G401.6 (cell line): ENCODE results near the gene CRHBP.

Experiments used
- FAIRE-seq: peaks from 2 replicates; lab custom pipeline; 2012; peaks lifted over from hg19 to GRCh38; lab: Jason Lieb, UNC

The CRHBP gene

GRCh38 chr5:77015938-77016569 is 63.2 kb downstream of the CRHBP start:
- peak; percentile 97 for FAIRE-seq

DNA sequence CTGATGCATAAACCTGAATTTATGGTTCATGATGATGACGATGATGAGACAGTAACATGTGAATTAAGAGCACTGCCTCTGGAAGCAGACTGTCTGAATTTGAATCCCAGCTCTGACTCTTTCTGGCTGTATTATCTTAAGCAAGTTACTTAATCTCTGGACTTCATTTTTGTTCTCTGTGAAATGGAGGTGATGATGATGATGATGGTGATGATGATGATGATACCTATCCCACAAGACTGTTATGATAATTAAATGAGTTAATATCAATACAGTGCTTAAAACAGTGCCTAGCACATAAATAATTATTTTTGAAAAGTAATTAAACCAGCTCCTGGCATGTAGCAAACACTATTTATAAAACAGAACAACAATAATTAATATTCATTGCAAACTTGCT is 64.1 kb downstream of the CRHBP start:
- FAIRE-seq: no peak

DNA sequence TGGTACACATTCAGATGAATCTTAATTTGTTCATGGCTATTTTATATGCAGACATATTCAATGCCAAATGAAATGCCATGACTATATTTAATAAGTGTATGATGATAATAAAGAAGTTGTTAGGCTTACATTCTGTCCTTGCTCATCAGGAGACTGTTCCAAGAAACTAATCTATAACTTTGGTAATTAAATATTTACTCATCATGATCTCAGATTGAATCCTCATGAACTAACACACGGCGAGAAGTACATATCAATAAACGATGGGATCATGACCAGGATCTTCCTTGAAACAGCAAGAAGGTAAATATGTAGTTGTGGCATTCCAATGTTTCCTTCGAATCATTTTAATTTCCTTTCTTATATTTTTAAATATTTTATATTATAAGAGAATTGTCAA is 64.8 kb downstream of the CRHBP start:
- no peak for FAIRE-seq
